ENCODE results near the gene FOXL2NB.

GRCh38 chr3:138964923-138965322, 17.9 kb downstream of the FOXL2NB start:
- TF ChIP-seq, protein P1, sequence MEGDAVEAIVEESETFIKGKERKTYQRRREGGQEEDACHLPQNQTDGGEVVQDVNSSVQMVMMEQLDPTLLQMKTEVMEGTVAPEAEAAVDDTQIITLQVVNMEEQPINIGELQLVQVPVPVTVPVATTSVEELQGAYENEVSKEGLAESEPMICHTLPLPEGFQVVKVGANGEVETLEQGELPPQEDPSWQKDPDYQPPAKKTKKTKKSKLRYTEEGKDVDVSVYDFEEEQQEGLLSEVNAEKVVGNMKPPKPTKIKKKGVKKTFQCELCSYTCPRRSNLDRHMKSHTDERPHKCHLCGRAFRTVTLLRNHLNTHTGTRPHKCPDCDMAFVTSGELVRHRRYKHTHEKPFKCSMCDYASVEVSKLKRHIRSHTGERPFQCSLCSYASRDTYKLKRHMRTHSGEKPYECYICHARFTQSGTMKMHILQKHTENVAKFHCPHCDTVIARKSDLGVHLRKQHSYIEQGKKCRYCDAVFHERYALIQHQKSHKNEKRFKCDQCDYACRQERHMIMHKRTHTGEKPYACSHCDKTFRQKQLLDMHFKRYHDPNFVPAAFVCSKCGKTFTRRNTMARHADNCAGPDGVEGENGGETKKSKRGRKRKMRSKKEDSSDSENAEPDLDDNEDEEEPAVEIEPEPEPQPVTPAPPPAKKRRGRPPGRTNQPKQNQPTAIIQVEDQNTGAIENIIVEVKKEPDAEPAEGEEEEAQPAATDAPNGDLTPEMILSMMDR (IDR thresholded peaks at IDR 0.05; ENCODE audit: insufficient read depth, low read depth, low read length), result no peak
- no peak for TF ChIP-seq EZH2 (IDR thresholded peaks at IDR 0.05; ENCODE audit: insufficient read depth, low read length)

Data from astrocyte (in vitro differentiated cells and primary cell).